GM21390 (cell line): ENCODE data around the gene PTAR1.
A peak's percentile ranks its signal among the peaks of the same experiment; 100 is the strongest.

Source experiments
- ATAC-seq: cut with Tn5 transposase; IDR thresholded peaks from one replicate; pipeline ENCODE4 v1.9.1; 2021; ENCODE audit not compliant: unreplicated experiment

PTAR1 gene

GRCh38 chr9:69755205-69755604, 4.6 kb downstream of the PTAR1 start:
- ATAC-seq = no peak

- no peak for ATAC-seq
Measured at GRCh38 chr9:69753830-69754229, 6.0 kb downstream of the PTAR1 start.

- no peak for ATAC-seq
Measured at GRCh38 chr9:69750085-69750484, 9.7 kb downstream of the PTAR1 start.

- no peak for ATAC-seq
Measured at GRCh38 chr9:69748304-69748703, 11.5 kb downstream of the PTAR1 start.

GRCh38 chr9:69746859-69747560, 12.8 kb downstream of the PTAR1 start:
- ATAC-seq = no peak

GRCh38 chr9:69745716-69746437, 13.9 kb downstream of the PTAR1 start:
- ATAC-seq = no peak

- ATAC-seq = no peak
Measured at GRCh38 chr9:69744688-69745380, 15.0 kb downstream of the PTAR1 start.

GRCh38 chr9:69743930-69744329, 15.9 kb downstream of the PTAR1 start:
- peak; percentile 53 for ATAC-seq

GRCh38 chr9:69740872-69741505, 18.8 kb downstream of the PTAR1 start:
- ATAC-seq = no peak

- ATAC-seq = no peak
Measured at GRCh38 chr9:69731348-69731747, 28.5 kb downstream of the PTAR1 start.

GRCh38 chr9:69719983-69720382, 39.8 kb downstream of the PTAR1 start:
- no peak for ATAC-seq

GRCh38 chr9:69719367-69719766, 40.4 kb downstream of the PTAR1 start:
- no peak for ATAC-seq

GRCh38 chr9:69718218-69718617, 41.6 kb downstream of the PTAR1 start:
- no peak for ATAC-seq

GRCh38 chr9:69715825-69716224, 44.0 kb downstream of the PTAR1 start:
- ATAC-seq = no peak

GRCh38 chr9:69715096-69715495, 44.7 kb downstream of the PTAR1 start:
- no peak for ATAC-seq

- ATAC-seq = no peak
Measured at GRCh38 chr9:69697475-69697874, 62.3 kb downstream of the PTAR1 start.

GRCh38 chr9:69696802-69697201, 63.0 kb downstream of the PTAR1 start:
- no peak for ATAC-seq

GRCh38 chr9:69689991-69690538, 69.7 kb downstream of the PTAR1 start:
- no peak for ATAC-seq

GRCh38 chr9:69683927-69684326, 75.9 kb downstream of the PTAR1 start:
- no peak for ATAC-seq

- ATAC-seq = no peak
Measured at GRCh38 chr9:69678843-69679538, 80.8 kb downstream of the PTAR1 start.

GRCh38 chr9:69677931-69678330, 81.9 kb downstream of the PTAR1 start:
- no peak for ATAC-seq
